SJSA1 (cell line): ENCODE data around the gene PRICKLE1. TPM values are rescaled to one million over a fixed set of nuclear protein-coding genes. Genes with fewer than 3 reads are reported as not detected.

Experiments
- DNase-seq, 2 experiments: peaks; one replicate each; pipeline ENCODE4 v3.0.0-alpha.2; 2015 to 2020; ENCODE audit warnings: low spot score in 2 of 2, low read depth in 1 of 2
- H3K27ac ChIP-seq: fragments of 250-450 bp; sonication (Bioruptor Pico); 2 replicates; pipeline ENCODE4 v1.5.1; 2020; ENCODE audit warnings: mild to moderate bottlenecking, moderate library complexity
- H3K27me3 ChIP-seq: fragments of 250-450 bp; sonication (Bioruptor Pico); replicated peaks from 2 replicates; pipeline ENCODE4 v1.5.1; 2020; ENCODE audit warnings: mild to moderate bottlenecking, moderate library complexity
- H3K36me3 ChIP-seq: fragments of 250-450 bp; sonication (Bioruptor Pico); 2 replicates; pipeline ENCODE4 v1.5.1; 2020; ENCODE audit warnings: mild to moderate bottlenecking
- H3K4me1 ChIP-seq: fragments of 250-450 bp; sonication (Bioruptor Pico); replicated peaks from 2 replicates; pipeline ENCODE4 v1.6.1; 2021; ENCODE audit warnings: mild to moderate bottlenecking
- H3K4me3 ChIP-seq: fragments of 250-450 bp; sonication (Bioruptor Pico); 2 replicates; pipeline ENCODE4 v1.5.1; 2020; ENCODE audit warnings: mild to moderate bottlenecking
- H3K9me3 ChIP-seq: fragments of 250-450 bp; sonication (Bioruptor Pico); replicated peaks from 2 replicates; pipeline ENCODE4 v1.5.1; 2020; ENCODE audit warnings: mild to moderate bottlenecking
- total RNA-seq: library from RNA; depleted of rRNA; stranded (reverse); fragments of >200 nt; shearing (Covaris generic); gene quantifications from 2 replicates; pipeline ENCODE4 v1.2.3, GENCODE V29; 2014

The PRICKLE1 gene
- total RNA-seq, 1 experiment from 2014 or later, result 8.1 TPM

GRCh38 chr12:42440608-42441007 lies 148.9 kb downstream of the PRICKLE1 start:
- Histone ChIP-seq H3K4me1 (no peaks in the 10 kb centered on the region), H3K9me3 (no peaks in the 10 kb centered on the region), H3K36me3 (peaks cover 33% of the 10 kb centered on the region), H3K27me3 (no peaks in the 10 kb centered on the region), H3K27ac (no peak overlapping the region), H3K4me3 (no peak overlapping the region)
- DNase-seq, result no peak

GRCh38 chr12:42432517-42433140 lies 156.9 kb downstream of the PRICKLE1 start:
- H3K9me3 ChIP-seq, result no peaks in the 10 kb centered on the region
- no peaks in the 10 kb centered on the region for H3K27me3 ChIP-seq
- peaks cover 14% of the 10 kb centered on the region for H3K36me3 ChIP-seq
- no peak for DNase-seq
- no peak overlapping the region for H3K4me3 ChIP-seq
- H3K27ac ChIP-seq, result no peak overlapping the region
- no peaks in the 10 kb centered on the region for H3K4me1 ChIP-seq

- Histone ChIP-seq H3K4me3 (no peak overlapping the region), H3K27me3 (no peaks in the 10 kb centered on the region), H3K9me3 (no peaks in the 10 kb centered on the region), H3K4me1 (0 out of 2 replicates have a peak, but pooled peaks cover 4% of the 10 kb centered on the region), H3K27ac (no peak overlapping the region), H3K36me3 (peaks cover 21% of the 10 kb centered on the region)
- no peak for DNase-seq
Observed at GRCh38 chr12:42428850-42429249, 160.7 kb downstream of the PRICKLE1 start.

GRCh38 chr12:42426746-42427145 lies 162.8 kb downstream of the PRICKLE1 start:
- H3K27me3 ChIP-seq, result no peaks in the 10 kb centered on the region
- H3K4me1 ChIP-seq, result 0 out of 2 replicates have a peak, but pooled peaks cover 7% of the 10 kb centered on the region
- no peak overlapping the region for H3K4me3 ChIP-seq
- no peak overlapping the region for H3K27ac ChIP-seq
- H3K9me3 ChIP-seq, result no peaks in the 10 kb centered on the region
- H3K36me3 ChIP-seq, result peaks cover 16% of the 10 kb centered on the region
- DNase-seq, result peak in 1 of 2 experiments; percentile 23

- H3K27ac ChIP-seq, result no peak overlapping the region
- no peak overlapping the region for H3K4me3 ChIP-seq
- H3K27me3 ChIP-seq, result no peaks in the 10 kb centered on the region
- no peaks in the 10 kb centered on the region for H3K9me3 ChIP-seq
- H3K4me1 ChIP-seq, result 0 out of 2 replicates have a peak, but pooled peaks cover 7% of the 10 kb centered on the region
- peaks cover 8% of the 10 kb centered on the region for H3K36me3 ChIP-seq
- DNase-seq, result no peak
Observed at GRCh38 chr12:42422785-42423184, 166.8 kb downstream of the PRICKLE1 start.

- DNase-seq, result no peak
- 0 out of 2 replicates have a peak, but pooled peaks cover 7% of the 10 kb centered on the region for H3K4me1 ChIP-seq
- no peaks in the 10 kb centered on the region for H3K27me3 ChIP-seq
- H3K4me3 ChIP-seq, result no peak overlapping the region
- H3K27ac ChIP-seq, result no peak overlapping the region
- H3K9me3 ChIP-seq, result no peaks in the 10 kb centered on the region
- H3K36me3 ChIP-seq, result peaks cover 4% of the 10 kb centered on the region; the same call in 1 of the 2 replicates
Observed at GRCh38 chr12:42421844-42422779, 167.4 kb downstream of the PRICKLE1 start.

GRCh38 chr12:42420395-42420794 lies 169.2 kb downstream of the PRICKLE1 start:
- no peaks in the 10 kb centered on the region for H3K27me3 ChIP-seq
- H3K36me3 ChIP-seq, result no peaks in the 10 kb centered on the region
- H3K27ac ChIP-seq, result no peak overlapping the region
- 0 out of 2 replicates have a peak, but pooled peaks cover 4% of the 10 kb centered on the region for H3K4me1 ChIP-seq
- H3K4me3 ChIP-seq, result no peak overlapping the region
- no peaks in the 10 kb centered on the region for H3K9me3 ChIP-seq
- no peak for DNase-seq

- DNase-seq, result no peak
Observed at GRCh38 chr12:42410340-42410739, 179.2 kb downstream of the PRICKLE1 start.

GRCh38 chr12:42409471-42409870 lies 180.1 kb downstream of the PRICKLE1 start:
- Histone ChIP-seq H3K27ac (no peak overlapping the region), H3K27me3 (no peaks in the 10 kb centered on the region), H3K4me3 (no peak overlapping the region), H3K9me3 (no peaks in the 10 kb centered on the region), H3K4me1 (peaks cover 3% of the 10 kb centered on the region; the same call in 1 of the 2 replicates), H3K36me3 (no peaks in the 10 kb centered on the region)
- DNase-seq, result no peak

More at GRCh38 chr12:42410340-42410739, 179.2 kb downstream of the PRICKLE1 start:
- Histone ChIP-seq H3K36me3 (no peaks in the 10 kb centered on the region), H3K27ac (no peak overlapping the region), H3K4me3 (no peak overlapping the region), H3K27me3 (no peaks in the 10 kb centered on the region), H3K4me1 (peaks cover 3% of the 10 kb centered on the region; the same call in 1 of the 2 replicates), H3K9me3 (no peaks in the 10 kb centered on the region)

GRCh38 chr12:42407306-42407705 lies 182.2 kb downstream of the PRICKLE1 start:
- DNase-seq, result no peak
- Histone ChIP-seq H3K36me3 (no peaks in the 10 kb centered on the region), H3K4me3 (no peak overlapping the region), H3K9me3 (no peaks in the 10 kb centered on the region), H3K27ac (no peak overlapping the region), H3K4me1 (no peaks in the 10 kb centered on the region), H3K27me3 (no peaks in the 10 kb centered on the region)
